HG02884 (cell line): ENCODE data around the gene THAP11.

Source experiments
- ATAC-seq: cut with Tn5 transposase; IDR thresholded peaks from one replicate; pipeline ENCODE4 v1.9.1; 2021; ENCODE audit warnings: mild to moderate bottlenecking, moderate library complexity; ENCODE audit not compliant: unreplicated experiment

The THAP11 gene

DNA sequence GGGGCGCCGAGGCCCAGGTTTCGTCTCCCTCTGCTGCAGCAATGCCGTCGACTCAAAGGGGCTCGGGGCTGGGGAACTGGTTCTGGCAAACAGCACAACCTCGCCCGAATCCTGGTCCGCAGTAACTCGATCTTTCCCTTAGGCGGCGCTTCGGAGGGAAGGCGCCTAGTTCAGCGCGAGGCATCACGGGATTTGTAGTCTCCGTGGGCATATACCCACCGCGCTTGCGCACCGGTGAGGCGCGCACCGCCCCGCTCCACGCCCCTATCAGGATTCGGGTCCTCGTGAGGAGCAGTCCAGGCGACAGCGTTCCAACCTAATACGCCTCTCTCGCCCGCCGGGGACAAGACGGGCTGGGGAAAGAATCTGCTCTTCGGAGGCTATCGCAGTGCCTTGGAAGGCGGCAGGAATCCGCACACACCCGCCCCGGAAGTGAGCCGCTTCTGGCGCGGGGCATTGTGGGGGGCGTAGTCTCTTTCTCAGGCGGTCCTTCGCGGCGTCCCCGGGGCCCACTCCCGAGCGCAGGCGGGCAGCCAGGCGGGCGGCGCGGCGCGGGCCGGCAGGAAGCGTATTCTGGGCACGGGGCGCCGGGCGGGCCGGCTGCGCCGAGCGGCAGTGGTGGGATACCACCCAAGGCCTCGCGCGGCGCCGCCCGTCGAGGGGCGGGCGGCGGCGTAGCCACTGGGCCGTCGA is at the start of gene THAP11:
THAP11 (plus strand) TSS at position 505 of the 693 bp plus-strand sequence. CDS start 235 bp downstream, outside the sequence.
- ATAC-seq, result peak; percentile 39

DNA sequence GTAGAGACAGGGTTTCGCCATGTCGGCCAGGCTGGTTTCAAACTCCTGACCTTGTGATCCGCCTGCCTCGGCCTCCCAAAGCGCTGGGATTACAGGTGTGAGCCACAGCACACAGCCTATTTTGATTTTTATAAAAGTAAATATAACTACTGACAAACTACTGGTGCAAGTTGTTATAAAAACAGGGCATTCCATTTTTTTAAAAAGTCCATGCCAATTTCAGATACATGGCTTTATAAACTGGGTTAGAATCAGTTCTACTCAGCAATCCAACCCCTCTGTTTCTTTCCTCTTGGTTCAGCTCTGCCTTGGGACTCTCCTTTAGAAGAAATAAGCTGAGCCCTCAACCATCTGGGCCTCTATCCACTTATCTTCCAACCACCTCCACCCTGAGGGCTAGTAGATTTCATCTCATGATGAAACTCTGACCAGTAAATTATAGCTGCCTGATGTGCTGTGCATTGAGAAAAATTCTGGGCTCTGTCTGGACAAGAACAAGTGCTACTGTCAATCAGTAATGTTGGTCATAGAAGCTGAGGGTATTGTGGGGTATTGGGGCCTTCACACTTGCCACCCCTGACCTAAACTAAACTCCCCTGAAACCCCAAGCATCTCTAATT is 45.9 kb upstream of the THAP11 start:
- no peak for ATAC-seq

DNA sequence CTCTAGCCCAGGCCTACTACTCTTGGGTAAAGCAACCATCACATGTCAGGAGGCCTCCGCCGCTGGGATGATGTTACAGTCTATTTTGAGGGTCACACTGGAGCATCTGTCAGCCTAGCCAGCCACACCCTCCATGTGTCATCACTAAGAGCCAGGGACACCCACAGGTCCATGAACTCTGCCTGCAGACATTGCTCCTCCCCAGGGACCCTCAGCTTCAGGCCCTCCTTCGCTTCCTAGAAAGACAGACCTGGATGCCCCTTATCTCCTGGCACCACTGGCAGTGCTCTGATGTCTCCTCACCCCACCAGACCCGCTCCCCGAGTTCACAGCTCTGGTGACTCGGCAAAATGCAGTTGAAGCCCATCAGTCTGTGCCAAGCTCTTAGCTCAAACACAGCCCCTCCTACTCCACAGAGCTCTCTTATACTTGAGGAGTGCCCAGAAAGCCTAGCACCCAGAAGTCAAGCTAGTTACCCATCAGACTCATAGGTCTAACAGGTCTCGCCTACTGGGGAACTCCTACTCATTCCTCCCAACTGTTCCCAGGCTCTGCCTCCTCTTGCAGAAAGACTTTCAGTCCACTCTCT is 41.7 kb upstream of the THAP11 start:
- ATAC-seq, result no peak

DNA sequence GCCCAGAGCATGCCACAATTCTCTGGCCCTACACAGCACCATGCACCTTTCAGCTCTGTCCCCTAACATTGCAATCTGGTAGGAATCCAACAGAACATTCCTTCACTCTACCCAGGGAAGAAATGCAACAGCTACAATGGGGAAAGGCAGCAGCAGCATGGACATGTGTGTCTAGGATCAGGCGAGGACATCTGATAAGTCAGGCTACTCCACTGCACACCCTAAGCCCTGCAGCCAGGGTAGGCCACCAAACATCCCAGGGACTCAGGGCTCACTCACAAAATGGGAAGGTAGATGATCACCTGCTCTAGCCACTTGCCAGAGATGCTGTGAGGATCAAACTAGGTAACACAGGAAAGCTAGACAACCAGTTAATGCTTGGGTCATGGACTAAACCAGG is 40.9 kb upstream of the THAP11 start:
- ATAC-seq, result no peak

DNA sequence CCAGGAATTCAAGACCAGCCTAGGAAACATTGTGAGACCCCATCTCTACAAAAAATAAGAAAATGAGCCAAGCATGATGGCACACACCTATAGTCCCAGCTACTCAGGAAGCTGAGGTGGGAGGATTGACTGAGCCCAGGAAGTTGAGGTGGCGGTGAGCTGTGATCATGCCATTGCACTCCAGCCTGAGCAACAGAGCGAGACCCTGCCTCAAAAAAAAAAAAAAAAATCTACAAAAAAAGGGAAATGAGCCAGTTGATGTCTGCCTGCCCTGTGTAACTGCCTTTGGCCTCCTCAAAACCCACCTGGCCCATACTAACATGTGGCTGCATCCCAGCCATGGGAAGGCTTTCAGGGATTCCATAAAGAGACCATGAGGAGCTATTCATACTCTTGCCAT is 40.2 kb upstream of the THAP11 start:
- ATAC-seq, result no peak

DNA sequence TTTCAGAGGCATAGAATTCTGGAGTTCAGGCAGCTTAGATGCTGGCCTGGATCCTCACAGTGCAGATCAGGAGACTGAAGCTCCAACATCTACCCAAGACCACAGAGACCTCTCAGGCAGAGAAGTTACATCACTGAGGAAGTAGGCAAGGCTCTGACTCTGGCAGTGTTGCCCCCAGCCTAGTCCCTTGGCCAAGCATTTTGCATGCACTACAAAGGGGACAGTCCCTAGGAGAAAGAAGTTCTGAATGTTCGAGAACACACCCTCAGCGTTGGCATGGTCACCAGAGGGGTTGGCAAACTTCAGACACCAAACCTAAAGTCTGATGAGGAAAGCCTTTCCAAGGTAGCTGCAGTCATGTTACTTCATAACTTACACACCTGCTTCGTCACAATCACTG is 38.2 kb upstream of the THAP11 start:
- ATAC-seq, result no peak

DNA sequence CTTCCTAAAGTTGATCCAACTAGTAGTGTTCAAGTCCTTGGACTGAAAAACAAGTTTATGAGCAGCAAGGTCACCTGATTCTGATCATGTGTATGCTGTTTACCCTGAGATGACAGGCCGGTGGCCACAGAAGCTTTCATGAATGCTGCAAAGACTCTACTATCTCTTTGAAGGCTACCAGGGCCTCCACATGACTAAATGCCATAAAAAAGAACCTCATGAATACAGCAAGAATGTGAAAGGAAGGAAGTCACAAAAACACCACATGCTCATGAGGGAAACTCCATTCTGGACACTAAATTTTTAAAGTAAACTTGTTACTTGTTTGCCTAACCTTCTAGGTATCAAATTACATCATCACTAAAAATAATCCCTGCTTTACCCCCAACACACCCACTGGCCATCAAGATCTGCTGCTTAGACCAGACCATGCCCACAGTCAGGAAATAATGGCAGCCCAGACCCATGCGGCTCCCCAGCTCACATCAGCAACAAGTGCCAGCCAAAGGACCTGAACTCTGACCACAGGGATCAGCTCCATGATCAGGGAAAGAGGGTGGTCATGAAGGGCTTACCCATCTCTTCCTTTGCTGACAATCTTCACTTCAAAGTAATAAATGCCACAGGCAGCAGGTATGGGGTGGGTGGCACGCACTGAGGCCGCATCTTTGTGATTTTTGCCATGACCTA is 37.1 kb upstream of the THAP11 start:
- ATAC-seq, result no peak

DNA sequence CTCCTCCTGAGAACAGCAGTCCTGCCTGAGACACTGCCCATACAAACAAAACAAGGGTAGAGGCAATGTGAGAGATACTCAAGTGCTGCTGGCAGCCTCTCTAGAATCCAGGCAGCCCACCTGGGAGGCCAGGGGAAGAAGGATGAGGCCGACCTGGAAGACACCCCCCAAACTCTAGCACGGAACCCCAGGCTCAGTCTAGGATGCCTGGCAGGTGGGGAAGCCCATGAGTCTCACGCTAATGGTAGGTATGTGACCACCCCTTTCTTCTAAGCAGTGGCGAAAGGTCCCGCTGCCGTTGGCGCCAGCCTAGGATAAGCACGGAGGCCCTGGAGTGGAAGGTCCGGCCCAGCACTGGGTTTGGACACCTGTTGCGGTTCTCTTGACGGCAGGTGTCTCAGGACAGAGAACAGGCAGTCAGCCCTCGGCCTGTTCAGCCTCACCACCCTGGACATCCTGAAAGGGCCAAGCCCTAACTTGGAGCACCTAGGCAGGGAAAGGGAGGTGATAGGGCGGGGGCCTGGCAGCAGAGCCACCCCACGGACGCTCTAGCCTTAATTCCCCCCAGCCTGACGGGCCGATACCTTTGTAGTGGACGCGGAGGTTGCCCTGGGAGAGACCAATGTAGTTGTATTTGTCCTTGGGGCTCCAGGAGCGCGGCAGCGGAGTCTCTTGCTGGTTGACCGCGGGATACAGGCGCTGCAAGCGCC is 36.2 kb upstream of the THAP11 start:
- no peak for ATAC-seq

DNA sequence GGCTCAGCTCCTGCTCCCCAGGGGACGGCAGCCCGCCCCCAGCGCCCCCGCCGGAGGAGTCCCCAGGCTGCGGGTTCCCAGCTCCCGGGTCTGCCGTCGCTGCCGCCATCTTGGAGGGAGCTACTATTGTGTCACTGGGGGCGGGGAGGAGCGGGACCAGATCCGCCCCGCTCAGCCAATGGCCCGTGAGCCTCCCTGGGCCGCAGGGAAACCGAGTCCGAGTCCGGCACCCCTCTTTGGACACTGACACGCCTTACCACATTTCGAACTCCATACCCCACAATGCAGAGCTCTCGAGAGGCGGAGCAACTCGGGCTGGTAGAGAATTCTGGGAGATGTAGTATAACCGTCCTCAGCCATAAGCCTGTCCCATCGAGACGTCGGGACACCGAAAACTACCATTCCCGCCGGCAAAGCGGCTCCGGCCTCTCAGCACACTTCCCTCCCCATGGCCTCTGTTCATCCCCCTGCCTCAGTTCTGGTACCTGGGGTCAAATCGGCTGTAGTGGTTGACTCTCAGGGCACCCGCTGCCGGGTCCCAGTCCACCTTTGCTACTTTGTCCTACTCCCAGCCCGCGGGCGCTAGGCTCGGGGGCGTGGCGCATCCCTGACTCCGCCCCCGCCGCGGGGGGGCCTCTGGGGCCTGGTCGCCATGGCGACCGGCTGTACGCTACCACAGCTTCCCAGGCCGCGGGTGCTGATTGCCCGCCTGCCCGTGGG is 35.5 kb upstream of the THAP11 start, which contains the start of the genes RANBP10 and TSNAXIP1:
RANBP10 (minus strand) TSS at position 133 of the 720 bp plus-strand sequence; CDS start at position 109, 24 bp downstream.
TSNAXIP1 (plus strand) TSS at position 462 of the 720 bp plus-strand sequence. CDS start 261 bp downstream, outside the sequence.
- ATAC-seq, result peak; percentile 92

DNA sequence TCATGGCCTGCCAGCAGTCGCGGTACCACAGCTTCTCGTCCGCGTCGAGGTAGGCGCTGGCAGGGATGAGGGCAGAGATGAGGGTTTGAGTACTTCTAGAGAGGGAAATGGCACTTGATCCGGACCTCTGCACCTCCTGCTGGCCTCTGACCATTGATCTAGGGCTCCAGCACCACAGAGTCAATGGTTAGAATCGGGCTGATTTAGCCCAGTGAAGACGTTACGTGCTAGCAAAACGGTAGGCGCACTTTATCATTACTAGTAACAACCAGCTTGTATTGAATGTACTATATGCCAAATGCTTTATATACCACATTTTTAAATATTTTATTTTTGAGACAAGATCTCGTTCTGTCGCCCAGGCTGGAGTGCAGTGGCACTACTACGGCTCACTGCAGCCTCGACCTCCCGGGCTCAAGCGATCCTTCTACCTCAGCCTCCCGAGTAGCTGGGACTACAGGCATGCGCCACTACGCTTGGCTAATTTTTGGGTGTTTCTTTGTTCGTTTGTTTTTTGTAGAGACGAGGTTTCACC is 34.9 kb upstream of the THAP11 start:
- ATAC-seq, result no peak

DNA sequence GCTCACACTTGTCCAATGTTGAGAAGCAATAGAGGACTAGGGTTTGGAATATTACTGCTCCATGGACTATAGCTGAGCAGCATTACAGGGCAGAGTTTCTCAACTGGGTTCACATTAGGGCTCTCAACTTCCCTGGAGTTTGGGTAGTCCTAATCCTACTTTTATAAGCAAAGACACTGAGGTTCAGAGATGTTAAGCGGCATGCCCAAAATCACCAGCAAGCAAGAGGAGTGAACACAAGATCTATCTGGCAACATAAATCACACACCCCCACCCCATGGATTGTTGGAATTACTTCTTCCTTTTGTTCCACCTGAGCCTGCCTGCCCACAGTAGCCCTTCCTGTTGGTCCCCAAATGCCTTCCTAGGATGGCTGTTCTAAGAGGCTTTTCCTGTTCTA is 30.2 kb upstream of the THAP11 start:
- no peak for ATAC-seq

DNA sequence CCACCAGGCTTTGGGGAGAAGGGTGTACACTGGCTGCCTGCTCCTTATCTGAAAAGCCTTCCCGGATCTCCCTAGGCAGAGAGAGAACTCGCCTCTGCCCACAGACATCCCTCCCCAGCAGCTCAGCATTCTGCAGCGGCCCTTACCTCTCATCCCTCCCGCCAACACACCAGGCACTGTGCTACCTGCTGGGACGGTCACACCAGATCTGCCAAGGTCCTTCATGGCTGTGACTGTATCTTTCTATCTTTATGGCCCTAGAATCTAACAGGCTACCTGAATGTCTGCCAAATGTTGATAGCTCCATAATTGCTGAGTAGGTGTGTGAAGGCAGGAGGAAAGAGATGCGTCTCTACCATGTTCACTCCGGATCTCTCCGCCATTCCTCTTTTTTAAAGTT is 27.6 kb upstream of the THAP11 start:
- ATAC-seq, result no peak

DNA sequence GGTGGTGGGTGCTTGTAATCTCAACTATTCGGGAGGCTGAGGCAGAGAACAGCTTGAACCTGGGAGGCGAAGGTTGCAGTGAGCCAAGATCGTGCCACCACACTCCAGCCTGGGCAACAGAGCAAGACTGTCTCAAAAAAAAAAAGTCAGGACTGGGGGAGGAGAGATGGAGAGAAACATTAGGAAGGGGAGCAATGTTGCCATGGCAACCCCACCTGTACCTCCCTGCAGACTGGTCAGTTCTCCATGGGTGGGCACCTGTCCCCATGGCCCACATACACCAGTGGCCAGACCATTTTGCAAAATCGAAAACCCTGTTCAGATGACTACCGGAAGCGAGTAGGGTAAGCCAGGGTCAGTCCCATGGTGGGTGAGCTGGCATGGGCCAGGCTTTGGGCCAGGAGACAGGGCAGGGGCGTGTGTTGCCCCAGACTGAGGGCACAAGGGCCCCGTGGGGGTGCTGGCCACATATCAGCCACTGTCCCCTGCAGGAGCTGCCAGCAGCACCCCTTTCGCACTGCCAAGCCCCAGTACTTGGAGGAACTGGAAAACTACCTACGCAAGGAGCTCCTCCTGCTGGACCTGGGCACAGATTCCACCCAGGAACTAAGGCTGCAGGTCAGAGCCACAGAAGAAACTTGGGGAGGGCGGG is 21.4 kb upstream of the THAP11 start:
- no peak for ATAC-seq

DNA sequence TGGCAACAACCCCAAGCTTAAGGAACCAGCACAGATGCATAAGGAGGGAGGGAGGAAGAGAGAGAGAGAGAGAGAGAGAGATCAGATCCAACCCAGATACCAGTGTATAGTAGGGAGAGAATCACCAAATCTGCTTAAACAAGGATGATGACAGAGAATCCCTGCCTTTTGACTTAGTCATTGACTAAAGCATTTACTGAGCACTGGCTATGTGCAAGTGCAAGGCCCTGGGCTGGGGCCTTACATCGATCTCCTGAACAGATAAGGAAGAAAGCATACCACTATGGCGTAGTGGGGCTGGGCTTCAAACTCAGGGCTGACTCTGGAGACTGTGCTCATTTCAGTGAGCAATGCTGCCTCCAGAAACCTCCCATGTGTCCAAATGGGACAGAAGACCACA is 19.6 kb upstream of the THAP11 start:
- no peak for ATAC-seq

DNA sequence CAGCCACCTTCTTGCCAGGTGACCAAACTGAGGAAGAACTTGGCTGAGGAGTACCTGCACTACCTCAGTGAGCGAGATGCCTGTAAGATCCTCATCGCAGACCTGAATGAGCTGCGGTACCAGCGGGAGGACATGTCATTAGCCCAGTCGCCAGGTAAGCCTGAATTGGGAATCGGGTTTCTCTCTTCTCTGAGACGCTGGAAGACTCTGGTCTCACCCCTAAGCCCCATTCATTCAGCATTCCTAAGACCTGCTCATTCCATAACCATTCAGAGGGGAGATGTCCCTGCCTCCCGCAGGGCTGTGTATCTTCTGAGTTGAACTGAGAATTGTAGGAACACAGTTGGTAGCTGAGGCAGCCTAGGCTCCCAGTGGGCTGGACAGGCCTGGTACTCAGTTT is 17.0 kb upstream of the THAP11 start:
- ATAC-seq, result no peak

DNA sequence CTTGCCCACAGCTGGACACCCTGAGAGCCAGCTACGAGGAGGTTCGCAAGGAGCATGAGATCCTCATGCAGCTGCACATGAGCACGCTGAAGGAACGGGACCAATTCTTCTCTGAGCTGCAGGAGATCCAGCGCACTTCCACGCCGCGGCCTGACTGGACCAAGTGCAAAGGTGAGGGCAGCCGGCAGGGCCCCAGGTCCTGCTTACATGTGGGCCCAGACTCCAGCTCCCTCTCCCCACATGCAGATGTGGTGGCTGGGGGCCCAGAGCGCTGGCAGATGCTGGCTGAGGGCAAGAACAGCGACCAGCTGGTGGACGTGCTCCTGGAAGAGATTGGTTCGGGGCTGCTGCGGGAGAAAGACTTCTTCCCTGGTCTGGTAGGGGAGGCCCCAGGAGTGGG is 16.2 kb upstream of the THAP11 start:
- ATAC-seq, result no peak

DNA sequence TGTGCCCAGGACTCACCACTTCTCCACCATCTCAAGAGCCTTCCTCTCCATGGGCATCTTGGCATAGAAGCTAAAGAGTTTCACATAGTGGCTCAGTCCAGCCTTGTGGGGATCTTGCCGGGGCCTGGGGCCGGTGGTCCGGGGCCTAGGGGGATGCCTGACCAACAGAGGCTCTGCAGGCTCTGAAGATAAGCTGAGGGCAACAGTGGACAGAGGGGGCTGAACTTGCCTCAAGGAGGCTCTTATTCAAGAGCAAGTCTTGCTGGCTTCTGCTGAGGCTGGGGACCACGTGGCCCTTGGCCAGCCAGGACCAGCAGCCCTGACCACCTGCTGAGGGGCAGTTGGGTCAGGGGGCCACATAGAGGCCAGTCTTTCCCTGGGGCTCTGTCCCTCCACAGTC is 13.5 kb upstream of the THAP11 start:
- ATAC-seq, result no peak

DNA sequence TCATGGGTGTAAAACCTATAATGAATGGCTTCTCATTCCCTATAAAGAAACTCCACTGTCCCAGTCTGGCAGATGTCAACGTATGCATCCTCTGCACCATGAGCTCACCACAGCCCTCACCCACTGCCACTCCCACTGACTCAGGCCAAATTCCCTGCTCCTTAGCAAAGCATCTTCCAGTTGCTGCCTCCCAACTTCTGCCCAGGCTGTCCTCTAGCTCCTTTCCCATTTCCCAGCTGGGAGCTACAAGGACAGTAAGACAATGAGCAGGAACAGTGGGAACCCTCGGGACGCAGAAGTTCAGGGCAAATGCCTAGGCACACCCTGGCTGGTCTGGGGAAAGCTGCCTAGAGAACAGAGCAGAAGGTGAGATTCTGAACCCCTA is 9.1 kb upstream of the THAP11 start:
- no peak for ATAC-seq

DNA sequence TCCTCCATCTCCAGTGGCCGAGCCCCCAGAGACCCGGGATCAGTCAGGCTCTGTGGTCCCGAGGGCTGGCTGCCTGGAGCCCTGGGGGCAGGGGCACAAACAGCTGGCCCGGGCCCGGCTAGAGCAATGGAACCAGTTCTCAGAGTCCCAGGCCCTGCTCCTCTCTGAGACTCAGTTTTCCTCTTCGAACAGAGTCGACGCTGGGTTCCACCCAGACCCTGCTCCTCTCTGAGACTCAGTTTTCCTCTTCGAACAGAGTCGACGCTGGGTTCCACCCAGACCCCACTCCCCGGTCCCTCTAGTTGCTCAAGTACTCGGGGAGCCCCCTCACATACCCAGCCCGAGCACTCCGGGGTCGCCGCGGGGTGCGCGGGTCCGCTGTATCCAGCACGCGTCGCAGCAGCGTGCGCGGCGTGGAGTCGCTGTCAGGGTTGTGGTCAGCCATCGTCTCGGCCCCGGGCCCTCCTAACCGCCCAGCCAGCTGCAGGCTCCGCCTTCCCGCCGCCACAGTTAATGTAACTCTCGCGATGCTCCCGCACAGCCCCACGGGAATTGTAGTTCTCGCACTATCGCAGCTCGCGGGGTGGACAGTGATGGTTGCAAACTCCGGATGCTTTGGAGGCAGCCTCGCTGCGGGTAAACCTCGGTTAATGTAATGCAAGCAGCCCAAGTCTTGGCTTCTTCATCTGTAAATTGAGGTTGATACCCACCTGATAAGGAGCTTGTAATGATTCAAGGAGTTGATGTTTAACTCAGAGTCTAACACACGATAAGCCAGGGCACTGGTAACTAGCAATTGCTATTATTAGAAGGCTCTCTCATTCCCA is 8.5 kb upstream of the THAP11 start:
- ATAC-seq, result peak; percentile 96
